HL-60 (cell line): Measurements from ENCODE around the gene KCNQ1.

Source experiments
- DNase-seq, 2 experiments: peaks; one replicate each; pipeline ENCODE4 v3.0.0-alpha.2; 2010 to 2020; ENCODE audit warnings: low read depth in 1 of 2, low spot score in 1 of 2
- H3K27ac ChIP-seq: fragments of 250-450 bp; sonication (Bioruptor Pico); replicated peaks from 2 replicates; pipeline ENCODE4 v1.5.1; 2020; ENCODE audit warnings: mild to moderate bottlenecking, moderate library complexity
- H3K27me3 ChIP-seq: fragments of 250-450 bp; sonication (Bioruptor Pico); 2 replicates; pipeline ENCODE4 v1.5.1; 2021; ENCODE audit warnings: mild to moderate bottlenecking, moderate library complexity; ENCODE audit not compliant: insufficient read depth, poor library complexity, severe bottlenecking
- H3K4me3 ChIP-seq: replicated peaks from 2 replicates; pipeline ENCODE4 v1.5.1; 2011; ENCODE audit warnings: mild to moderate bottlenecking, control low read depth, low read length; ENCODE audit not compliant: insufficient read depth
- CTCF ChIP-seq: IDR thresholded peaks from one replicate; pipeline ENCODE4 v1.5.1; 2011; ENCODE audit warnings: low read length, control low read depth, inconsistent platforms; ENCODE audit not compliant: insufficient read depth
- GABPA ChIP-seq: IDR thresholded peaks from 2 replicates; pipeline ENCODE4 v1.6.1; 2012; ENCODE audit warnings: low read depth
- POLR2AphosphoS5 ChIP-seq: IDR thresholded peaks from 2 replicates; pipeline ENCODE4 v1.6.1; 2012; ENCODE audit warnings: low read depth
- REST ChIP-seq: IDR thresholded peaks from 2 replicates; pipeline ENCODE4 v1.6.1; 2012; ENCODE audit warnings: low read depth; ENCODE audit not compliant: insufficient replicate concordance
- SPI1 ChIP-seq: IDR thresholded peaks from 2 replicates; pipeline ENCODE4 v1.6.1; 2012; ENCODE audit warnings: low read depth, mild to moderate bottlenecking, borderline replicate concordance

The KCNQ1 gene

GRCh38 chr11:2415601-2416380, 29.0 kb upstream of the KCNQ1 start:
- Histone ChIP-seq H3K4me3 (no peak overlapping the region), H3K27me3 (no peaks in the 10 kb centered on the region), H3K27ac (no peak overlapping the region)
- DNase-seq = peak in 1 of 2 experiments; percentile 31
- TF ChIP-seq GABPA = no peak
- no peak for TF ChIP-seq POLR2AphosphoS5
- no peak for TF ChIP-seq SPI1
- TF ChIP-seq CTCF = peak; percentile 24

- no peaks in the 10 kb centered on the region for H3K27me3 ChIP-seq
- H3K4me3 ChIP-seq = no peak overlapping the region
- TF ChIP-seq GABPA (no peak), SPI1 (no peak), REST (no peak), POLR2AphosphoS5 (no peak), CTCF (no peak)
- H3K27ac ChIP-seq = no peak overlapping the region
- DNase-seq = no peak
These were observed 28.0 kb upstream of the KCNQ1 start for GRCh38 chr11:2416765-2417164.

- H3K27me3 ChIP-seq = no peaks in the 10 kb centered on the region
- DNase-seq = no peak
- TF ChIP-seq REST = no peak
- TF ChIP-seq POLR2AphosphoS5 = no peak
- TF ChIP-seq GABPA = no peak
- TF ChIP-seq SPI1 = no peak
- TF ChIP-seq CTCF = no peak
- no peak overlapping the region for H3K4me3 ChIP-seq
- no peak overlapping the region for H3K27ac ChIP-seq
These were observed 26.7 kb upstream of the KCNQ1 start for GRCh38 chr11:2417856-2418692.
